Fibroblast of peridontal ligament (primary cell): Measurements from ENCODE around the gene GRPEL2.

Experiments used
- DNase-seq: peaks from one replicate; pipeline ENCODE4 v3.0.0-alpha.2; 2010; ENCODE audit errors: extremely low read depth

Gene GRPEL2

DNA sequence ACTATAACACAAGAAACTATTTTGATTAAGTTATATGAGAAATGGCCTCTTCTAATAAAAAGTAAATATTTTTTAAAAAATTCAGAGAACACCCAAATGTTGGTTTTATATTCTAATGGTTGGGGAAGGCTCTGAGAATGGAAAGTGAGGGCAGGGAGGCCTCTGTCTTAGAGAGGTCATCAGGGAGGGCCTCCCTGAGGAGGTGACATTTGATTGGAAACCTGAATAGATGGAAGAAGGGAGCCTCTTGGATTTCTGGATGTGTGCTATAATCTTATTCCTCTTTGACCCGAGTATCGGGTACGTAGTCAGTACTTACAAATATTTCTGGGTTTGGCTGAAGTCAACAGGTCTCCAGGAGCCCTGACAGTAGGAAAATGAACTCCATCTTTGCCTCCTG is 26.1 kb upstream of the GRPEL2 start:
- DNase-seq, result no peak

GRCh38 chr5:149320791-149321330 is 24.4 kb upstream of the GRPEL2 start:
- DNase-seq, result peak; percentile 96

DNA sequence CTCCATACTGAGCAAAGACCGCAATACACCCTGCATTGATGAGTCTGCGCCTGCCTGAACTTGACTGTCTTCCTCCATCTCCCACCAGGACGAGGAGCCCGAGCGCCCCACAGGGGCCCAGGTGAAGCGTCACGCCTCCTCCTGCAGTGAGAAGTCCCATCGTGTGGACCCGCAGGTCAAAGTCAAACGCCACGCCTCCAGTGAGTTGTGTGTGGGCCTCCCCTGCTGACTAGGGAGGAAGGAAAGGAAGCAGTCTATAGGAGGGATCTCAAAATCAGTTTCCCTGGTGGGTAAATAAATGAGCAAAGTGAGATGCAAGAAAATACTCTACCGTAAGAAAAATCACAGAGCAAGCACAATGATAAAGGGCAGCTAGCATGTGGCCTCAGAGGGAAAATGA is 22.8 kb upstream of the GRPEL2 start:
- DNase-seq, result no peak

DNA sequence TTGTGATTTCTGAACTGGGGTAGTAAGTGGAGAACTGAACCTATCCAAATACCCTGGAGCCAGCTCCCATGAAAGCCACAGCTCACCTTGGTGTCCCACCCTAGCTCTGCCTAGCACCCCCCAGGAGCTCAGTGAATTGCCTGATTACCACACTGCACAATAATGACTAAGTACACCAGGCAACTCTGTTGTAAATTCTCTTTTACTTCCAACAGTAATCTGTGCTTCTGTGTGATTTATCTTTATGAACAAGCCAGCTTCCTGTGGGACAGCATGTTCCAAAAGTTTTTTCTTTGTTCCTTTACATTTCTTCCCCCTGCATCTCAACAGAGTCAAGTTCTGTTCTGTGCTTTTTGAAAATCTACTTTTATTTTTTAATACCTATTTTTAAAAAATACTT is 22.1 kb upstream of the GRPEL2 start:
- DNase-seq, result peak; percentile 28

- DNase-seq, result peak; percentile 64
These were observed 21.6 kb upstream of the GRPEL2 start for GRCh38 chr5:149323621-149324205.

DNA sequence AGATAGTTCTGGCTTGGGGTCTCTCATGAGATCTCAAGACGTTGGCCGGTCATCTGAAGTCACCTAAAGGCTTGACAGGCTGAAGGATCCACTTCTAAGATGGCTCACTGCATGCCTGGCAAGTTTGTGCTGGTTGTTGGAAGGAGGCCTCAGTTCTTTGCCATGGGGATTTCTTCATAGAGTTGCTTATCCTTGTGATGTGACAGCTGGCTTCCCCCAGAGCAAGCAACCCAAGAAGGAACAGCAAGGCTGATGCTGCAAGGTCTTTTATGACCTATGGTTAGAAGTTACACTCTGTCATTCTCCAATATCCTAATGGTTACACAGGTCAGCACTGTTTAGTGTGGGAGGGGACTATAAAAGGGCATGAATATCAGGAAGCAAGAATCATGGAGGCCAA is 20.7 kb upstream of the GRPEL2 start:
- DNase-seq, result no peak

- DNase-seq, result peak; percentile 40
These were observed 20.0 kb upstream of the GRPEL2 start for GRCh38 chr5:149325166-149325735.

GRCh38 chr5:149325894-149326293 is 19.4 kb upstream of the GRPEL2 start:
- DNase-seq, result peak; percentile 37

GRCh38 chr5:149326611-149327010 is 18.7 kb upstream of the GRPEL2 start:
- DNase-seq, result no peak

- no peak for DNase-seq
These were observed 17.1 kb upstream of the GRPEL2 start for GRCh38 chr5:149328177-149328576.

DNA sequence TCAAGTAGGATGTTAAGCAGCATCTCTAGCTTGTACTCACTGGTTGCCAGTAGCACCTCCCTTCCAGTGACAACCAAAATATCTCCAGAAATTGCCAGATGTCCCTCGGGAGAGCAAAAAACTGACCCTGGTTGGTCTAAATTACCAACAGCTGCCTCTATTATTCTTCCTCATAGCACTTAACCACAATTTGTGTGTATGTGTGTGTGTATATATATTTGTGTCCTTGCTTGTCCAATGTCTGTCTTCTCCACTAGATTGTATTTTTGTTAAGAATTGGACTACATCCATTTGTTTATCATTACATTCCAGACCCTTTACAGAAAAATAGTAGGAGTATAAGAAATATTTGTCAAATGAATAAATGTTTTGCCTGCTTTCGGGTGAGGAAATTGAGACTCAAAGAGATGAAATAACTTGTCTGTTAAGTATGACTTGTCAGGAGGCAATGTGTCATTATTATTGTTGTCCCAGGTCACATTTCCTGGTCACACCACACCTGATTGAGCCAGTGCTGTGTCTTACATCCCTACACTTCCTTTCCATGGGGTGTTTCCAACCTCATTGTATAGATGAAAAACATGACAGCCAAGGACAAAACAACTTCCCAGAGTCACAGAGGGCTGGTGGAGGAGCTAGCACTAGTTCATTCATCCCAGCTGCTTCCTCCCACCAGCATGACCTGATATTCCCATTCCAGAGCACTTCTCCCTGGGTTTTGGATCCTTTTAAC is 11.4 kb upstream of the GRPEL2 start:
- DNase-seq, result peak; percentile 51

- DNase-seq, result no peak
These were observed 7.6 kb upstream of the GRPEL2 start for GRCh38 chr5:149337736-149338135.

DNA sequence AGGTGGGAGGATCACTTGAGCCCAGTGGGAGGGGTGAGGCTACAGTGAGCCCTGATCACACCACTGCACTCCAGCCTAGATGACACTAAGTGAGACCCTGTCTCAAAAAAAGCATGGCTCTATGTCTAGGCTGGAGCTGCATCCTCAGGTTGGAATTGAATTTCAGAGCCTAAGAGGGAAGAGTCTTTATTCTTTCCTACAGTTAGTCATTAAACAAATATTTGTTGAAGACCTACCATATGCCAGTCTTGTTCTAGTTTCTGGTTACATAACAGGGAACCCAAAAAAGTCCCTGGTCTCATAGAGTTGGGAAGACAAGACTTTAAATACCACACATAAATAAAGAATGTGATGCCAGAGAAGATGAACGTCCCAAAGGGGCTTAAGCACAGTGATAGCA is 6.9 kb upstream of the GRPEL2 start:
- no peak for DNase-seq

DNA sequence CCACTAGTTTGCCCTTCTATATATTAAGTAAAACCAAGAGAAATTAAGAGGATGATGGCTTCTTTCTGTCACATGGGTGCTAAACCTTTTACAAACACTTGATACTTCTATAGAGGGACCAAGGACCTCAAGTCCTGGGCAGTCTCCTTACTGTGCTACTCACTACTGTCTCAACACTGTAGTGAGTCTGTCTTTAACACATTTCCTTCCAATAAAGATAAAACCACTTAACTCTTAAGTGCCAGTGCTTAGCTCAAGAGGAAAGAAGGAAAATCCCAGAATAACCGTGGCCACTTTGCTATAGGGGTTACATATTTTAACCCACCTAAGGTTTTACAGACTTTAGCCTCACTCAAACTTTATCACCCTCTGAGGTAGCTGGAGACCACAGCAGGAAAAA is 4.4 kb upstream of the GRPEL2 start:
- DNase-seq, result no peak

DNA sequence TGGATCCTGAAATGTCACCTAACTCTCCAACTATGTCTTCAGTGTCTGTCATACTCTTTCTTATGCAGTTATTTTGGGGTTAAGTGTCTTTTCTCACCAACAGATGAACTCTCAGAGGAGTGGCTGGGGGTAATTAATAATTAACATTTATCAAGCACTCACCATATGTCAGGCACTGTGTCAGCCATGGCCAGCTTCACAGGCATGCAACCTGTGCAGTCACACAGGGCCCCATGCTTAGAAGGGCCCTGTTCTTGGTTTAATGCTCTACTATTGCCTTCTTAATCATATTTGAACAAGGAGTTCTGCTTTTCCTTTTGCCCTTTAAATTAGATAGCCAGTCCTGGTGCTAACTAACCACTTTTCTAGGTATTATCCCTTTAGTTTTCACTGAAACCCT is 3.4 kb upstream of the GRPEL2 start:
- DNase-seq, result no peak

- no peak for DNase-seq
These were observed 1.1 kb upstream of the GRPEL2 start for GRCh38 chr5:149344151-149344550.

DNA sequence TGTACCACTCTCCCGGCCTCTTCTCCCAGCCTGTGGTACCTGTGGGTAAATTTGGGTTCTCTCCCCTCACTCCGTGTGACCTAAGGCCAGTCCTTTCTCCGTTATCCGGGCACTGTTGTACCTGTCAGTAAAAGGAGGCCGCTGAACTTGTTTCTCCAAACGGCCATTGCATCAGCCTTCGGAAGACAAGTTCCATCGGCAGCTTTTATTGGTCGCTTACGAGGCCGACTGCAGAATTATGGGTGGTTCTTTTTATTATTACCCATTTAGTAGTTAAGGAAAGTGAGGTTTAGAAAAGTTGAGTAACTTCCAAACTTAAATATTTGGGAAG is 558 bp downstream of the GRPEL2 start:
- peak; percentile 62 for DNase-seq

DNA sequence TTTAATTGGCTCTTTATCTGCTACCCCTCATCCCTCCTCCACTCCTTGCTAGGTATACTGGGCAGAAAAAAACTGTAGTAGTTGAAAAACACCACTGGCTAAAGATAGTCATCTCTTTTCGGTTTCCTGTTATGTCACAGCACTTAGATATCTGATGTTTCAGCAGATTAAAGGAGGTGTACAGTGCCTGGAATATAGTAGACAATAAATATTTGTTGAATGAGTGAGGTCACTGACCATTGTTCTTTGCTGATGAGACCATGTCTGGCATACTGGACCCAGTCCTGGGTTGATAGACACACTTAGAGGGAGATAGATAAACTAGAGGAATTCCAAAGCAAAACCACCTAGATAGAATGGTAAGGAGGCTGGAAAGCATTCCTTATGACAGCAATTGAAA is 3.2 kb downstream of the GRPEL2 start:
- no peak for DNase-seq

DNA sequence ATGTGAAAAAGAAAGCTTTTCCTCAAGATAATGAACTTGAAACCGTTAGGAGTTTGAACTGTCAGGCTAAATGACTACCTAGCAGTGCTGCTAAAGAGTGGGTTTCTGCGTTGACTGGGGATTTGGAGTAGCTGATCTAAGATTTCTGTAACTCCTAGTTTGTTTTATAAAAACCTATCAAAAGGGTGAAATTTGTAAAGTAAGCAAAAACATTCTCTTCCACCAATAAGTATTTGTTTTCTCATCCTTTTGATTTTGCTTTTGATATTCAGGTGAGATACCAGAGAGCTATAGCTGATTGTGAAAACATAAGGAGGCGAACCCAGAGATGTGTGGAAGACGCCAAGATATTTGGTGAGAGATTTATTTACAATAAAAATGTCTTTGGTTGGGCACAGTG is 4.1 kb downstream of the GRPEL2 start:
- DNase-seq, result no peak

DNA sequence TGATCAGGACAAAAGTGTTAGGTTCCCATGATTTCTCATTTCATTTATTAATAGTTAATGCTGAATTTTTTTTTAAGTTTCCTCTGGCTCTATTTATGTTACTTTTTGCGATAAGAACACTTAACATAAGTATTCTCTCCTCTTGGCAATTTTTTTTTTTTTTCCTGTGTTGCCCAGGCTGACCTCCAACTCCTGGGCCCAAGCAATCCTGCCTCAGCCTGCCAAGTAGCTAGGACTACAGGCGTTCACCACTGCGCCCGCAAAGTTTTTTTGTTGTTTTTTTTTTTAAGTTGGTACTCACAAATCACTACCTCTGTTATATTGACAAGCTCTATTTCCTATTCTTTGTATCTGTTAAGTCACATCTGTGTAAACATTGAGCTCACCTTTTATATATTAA is 6.9 kb downstream of the GRPEL2 start:
- DNase-seq, result no peak

GRCh38 chr5:149353911-149354310 is 8.6 kb downstream of the GRPEL2 start:
- DNase-seq, result no peak

DNA sequence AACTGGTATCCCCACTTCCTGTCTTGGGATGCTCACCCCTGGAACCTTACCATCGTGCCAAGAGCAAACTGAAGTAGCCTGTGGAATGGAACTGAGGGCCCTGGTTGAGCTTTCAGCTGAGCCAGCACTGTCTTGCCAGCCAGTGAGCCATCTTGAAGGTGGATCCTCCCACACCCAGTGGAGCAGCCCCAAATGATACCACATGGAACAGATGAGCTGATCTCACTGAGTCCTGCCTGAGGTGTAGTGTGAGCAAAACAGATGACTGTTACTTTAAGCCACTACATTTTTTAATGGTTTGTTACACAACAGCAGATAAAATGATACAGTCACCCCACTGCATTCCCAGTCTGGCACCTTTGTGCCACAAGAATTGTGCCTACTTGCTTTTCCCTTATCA is 10.4 kb downstream of the GRPEL2 start:
- DNase-seq, result no peak

GRCh38 chr5:149356391-149356790 is 11.1 kb downstream of the GRPEL2 start:
- DNase-seq, result no peak
